H9 (cell line): ENCODE measurements around the gene LPP. TPM values are rescaled to one million over a fixed set of nuclear protein-coding genes. Genes with fewer than 3 reads are reported as not detected.

Experiments
- DNase-seq: peaks from one replicate; pipeline ENCODE4 v3.0.0-alpha.2; 2017
- H2AFZ ChIP-seq: one replicate; pipeline ENCODE4 v1.6.1; 2013; ENCODE audit warnings: mild to moderate bottlenecking, low read length, control low read depth, moderate library complexity
- H2AK5ac ChIP-seq: 2 replicates; pipeline ENCODE4 v1.6.1; 2013; ENCODE audit warnings: low read length, control low read depth, mixed read lengths; ENCODE audit not compliant: insufficient read length
- H2BK120ac ChIP-seq: one replicate; pipeline ENCODE4 v1.6.1; 2013; ENCODE audit warnings: low read depth, mild to moderate bottlenecking, low read length, control low read depth, inconsistent platforms; ENCODE audit not compliant: poor library complexity, severe bottlenecking
- H2BK12ac ChIP-seq: 2 replicates; pipeline ENCODE4 v1.6.1; 2013; ENCODE audit warnings: low read length, control low read depth, mixed read lengths, low read depth; ENCODE audit not compliant: insufficient read length
- H2BK15ac ChIP-seq: 2 replicates; pipeline ENCODE4 v1.6.1; 2013; ENCODE audit warnings: low read depth, low read length, control low read depth
- H2BK20ac ChIP-seq: one replicate; pipeline ENCODE4 v1.6.1; 2013; ENCODE audit warnings: low read depth, mild to moderate bottlenecking, low read length, control low read depth, inconsistent platforms; ENCODE audit not compliant: poor library complexity, severe bottlenecking
- H2BK5ac ChIP-seq: 2 replicates; pipeline ENCODE4 v1.6.1; 2013; ENCODE audit warnings: low read length, control low read depth, mixed read lengths; ENCODE audit not compliant: insufficient read length
- H3K14ac ChIP-seq: 2 replicates; pipeline ENCODE4 v1.6.1; 2013; ENCODE audit warnings: low read length, control low read depth; ENCODE audit not compliant: insufficient read depth
- H3K18ac ChIP-seq: 2 replicates; pipeline ENCODE4 v1.6.1; 2013; ENCODE audit warnings: low read depth, mild to moderate bottlenecking, mixed read lengths, low read length, control low read depth; ENCODE audit not compliant: insufficient read length
- H3K23ac ChIP-seq: 2 replicates; pipeline ENCODE4 v1.6.1; 2013; ENCODE audit warnings: low read length, control low read depth, mixed read lengths, low read depth; ENCODE audit not compliant: insufficient read length
- H3K23me2 ChIP-seq: 2 replicates; pipeline ENCODE4 v1.6.1; 2013; ENCODE audit warnings: low read depth, mild to moderate bottlenecking, mixed read lengths, low read length, control low read depth; ENCODE audit not compliant: insufficient read length, poor library complexity, severe bottlenecking
- H3K27ac ChIP-seq: 2 replicates; pipeline ENCODE4 v1.5.1; 2013; ENCODE audit warnings: low read length, control low read depth, mixed read lengths, low read depth; ENCODE audit not compliant: insufficient read length
- H3K27me3 ChIP-seq: 2 replicates; pipeline ENCODE4 v1.6.1; 2013; ENCODE audit warnings: low read length, control low read depth, inconsistent platforms; ENCODE audit not compliant: insufficient read depth
- H3K4ac ChIP-seq: 2 replicates; pipeline ENCODE4 v1.6.1; 2013; ENCODE audit warnings: low read depth, mild to moderate bottlenecking, control low read depth, inconsistent platforms, low read length, moderate library complexity
- H3K4me1 ChIP-seq: 2 replicates; pipeline ENCODE4 v1.6.1; 2013; ENCODE audit warnings: low read length, control low read depth, inconsistent platforms; ENCODE audit not compliant: insufficient read depth
- H3K4me2 ChIP-seq: 2 replicates; pipeline ENCODE4 v1.6.1; 2013; ENCODE audit warnings: low read length, control low read depth, mixed read lengths; ENCODE audit not compliant: insufficient read length, insufficient read depth
- H3K56ac ChIP-seq: 2 replicates; pipeline ENCODE4 v1.6.1; 2013; ENCODE audit warnings: low read depth, mild to moderate bottlenecking, mixed read lengths, low read length, control low read depth; ENCODE audit not compliant: insufficient read length
- H3K79me1 ChIP-seq: 2 replicates; pipeline ENCODE4 v1.6.1; 2013; ENCODE audit warnings: low read depth, mild to moderate bottlenecking, moderate library complexity, low read length, control low read depth, inconsistent platforms; ENCODE audit not compliant: insufficient read depth, poor library complexity, severe bottlenecking
- H3K79me2 ChIP-seq: 2 replicates; pipeline ENCODE4 v1.6.1; 2013; ENCODE audit warnings: low read length, control low read depth, inconsistent platforms; ENCODE audit not compliant: insufficient read depth
- H3K9ac ChIP-seq: 2 replicates; pipeline ENCODE4 v1.6.1; 2013; ENCODE audit warnings: low read length, control low read depth, mixed read lengths; ENCODE audit not compliant: insufficient read length; ENCODE audit errors: extremely low read depth
- H3K9me3 ChIP-seq: one replicate; pipeline ENCODE4 v1.6.1; 2013; ENCODE audit warnings: low read depth, low read length, inconsistent platforms; ENCODE audit not compliant: control insufficient read depth
- H3T11ph ChIP-seq: one replicate; pipeline ENCODE4 v1.6.1; 2013; ENCODE audit warnings: mild to moderate bottlenecking, low read length, control low read depth, inconsistent platforms
- H4K20me1 ChIP-seq: one replicate; pipeline ENCODE4 v1.6.1; 2013; ENCODE audit not compliant: control insufficient read depth, insufficient read length, insufficient read depth
- H4K5ac ChIP-seq: 2 replicates; pipeline ENCODE4 v1.6.1; 2013; ENCODE audit warnings: low read depth, mild to moderate bottlenecking, mixed read lengths, low read length, control low read depth; ENCODE audit not compliant: insufficient read length
- H4K8ac ChIP-seq: replicated peaks from 2 replicates; pipeline ENCODE4 v1.6.1; 2013; ENCODE audit warnings: low read length, control low read depth, mixed read lengths, low read depth; ENCODE audit not compliant: insufficient read length
- H4K91ac ChIP-seq: 2 replicates; pipeline ENCODE4 v1.6.1; 2013; ENCODE audit warnings: low read depth, mild to moderate bottlenecking, moderate library complexity, mixed read lengths, low read length, control low read depth; ENCODE audit not compliant: insufficient read length
- H3K27ac Mint-ChIP-seq, 3 experiments: 2 replicates in 2 of 3; 3 replicates in 1 of 3; pipeline ENCODE4 v1.8.0; 2020 to 2021; ENCODE audit warnings: mixed read lengths in 3 of 3, mild to moderate bottlenecking in 1 of 3, moderate library complexity in 1 of 3
- H3K27me3 Mint-ChIP-seq: 2 replicates; pipeline ENCODE4 v1.8.0; 2021; ENCODE audit warnings: low read depth, mild to moderate bottlenecking, moderate library complexity, mixed read lengths
- H3K36me3 Mint-ChIP-seq, 3 experiments: 2 replicates in 2 of 3; 3 replicates in 1 of 3; pipeline ENCODE4 v1.8.0; 2020 to 2021; ENCODE audit warnings: low read depth in 3 of 3, mixed read lengths in 3 of 3; ENCODE audit not compliant: insufficient read depth in 1 of 3
- H3K4me1 Mint-ChIP-seq, 2 experiments: 2 replicates each; pipeline ENCODE4 v1.8.0; 2020; ENCODE audit warnings: mixed read lengths in 2 of 2
- H3K4me3 Mint-ChIP-seq, 2 experiments: 2 replicates in 1 of 2; 3 replicates in 1 of 2; pipeline ENCODE4 v1.8.0; 2020 to 2021; ENCODE audit warnings: mild to moderate bottlenecking in 2 of 2, mixed read lengths in 2 of 2, moderate library complexity in 1 of 2
- H3K9me3 Mint-ChIP-seq, 2 experiments: 2 replicates in 1 of 2; 3 replicates in 1 of 2; pipeline ENCODE4 v1.8.0; 2020; ENCODE audit warnings: mild to moderate bottlenecking in 2 of 2, mixed read lengths in 2 of 2, moderate library complexity in 1 of 2
- whole genome bisulfite sequencing: extraction: QIAGEN DNeasy Blood & Tissue Kit; methylation state at CpG from one replicate; pipeline ENCODE4 v1.1.7; 2013; ENCODE audit warnings: missing lambda C conversion rate, low lambda C conversion rate, mixed read lengths; ENCODE audit not compliant: insufficient read length; ENCODE audit errors: extremely low coverage; 5-methylcytosine and 5-hydroxymethylcytosine counted together
- total RNA-seq: library from RNA; stranded (reverse); gene quantifications from 2 replicates; pipeline ENCODE4 v1.2.1, GENCODE V29; 2021
- TF ChIP-seq, protein P1 (sequence below): fragments of 200-600 bp; sonication (generic); conservative IDR thresholded peaks from 3 replicates; pipeline ENCODE4 v1.8.0; 2021; ENCODE audit warnings: antibody characterized with exemption, mild to moderate bottlenecking

LPP gene
- total RNA-seq, 1 experiment from 2014 or later, result 64.6 TPM

DNA sequence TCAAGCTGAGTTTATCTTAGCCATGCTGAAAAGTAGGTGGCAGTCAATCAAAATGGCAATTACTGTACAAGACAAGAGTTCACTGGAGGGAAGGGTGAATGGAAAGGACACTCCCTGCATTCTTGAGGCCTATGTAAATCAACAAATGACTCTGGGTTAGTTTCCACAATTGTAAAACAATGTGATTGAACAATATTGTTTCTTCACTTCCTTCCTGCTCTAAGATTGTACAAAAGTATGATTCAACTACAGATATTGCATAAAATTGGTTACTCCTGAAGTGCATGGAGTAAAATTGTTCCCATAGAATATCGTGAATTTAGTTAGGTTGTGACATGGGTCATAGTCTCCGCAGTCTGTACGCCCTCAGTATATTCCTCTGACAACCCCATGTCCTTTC is 277.6 kb downstream of the LPP start:
- H2BK20ac ChIP-seq, result no peak overlapping the region
- no peak overlapping the region for H2BK15ac ChIP-seq
- Mint-ChIP-seq H3K4me1 (peaks cover 5 to 7% of the 10 kb centered on the region in 2 experiments), H3K27ac (no peak overlapping the region), H3K9me3 (peaks cover 3 to 9% of the 10 kb centered on the region in 2 experiments; a peak in 2 of 5 replicates), H3K4me3 (no peak overlapping the region), H3K36me3 (peaks cover 0 to 10% (median 0%) of the 10 kb centered on the region in 3 experiments; a peak in 1 of 7 replicates), H3K27me3 (no peaks in the 10 kb centered on the region)
- no peak overlapping the region for H3K56ac ChIP-seq
- no peak overlapping the region for H3K9ac ChIP-seq
- H3K27ac ChIP-seq, result no peak overlapping the region
- no peak overlapping the region for H3T11ph ChIP-seq
- no peaks in the 10 kb centered on the region for H3K79me2 ChIP-seq
- no peaks in the 10 kb centered on the region for H3K79me1 ChIP-seq
- no peak overlapping the region for H3K18ac ChIP-seq
- no peak overlapping the region for H3K4ac ChIP-seq
- H3K4me2 ChIP-seq, result no peak overlapping the region
- H2BK120ac ChIP-seq, result no peak overlapping the region
- H3K4me1 ChIP-seq, result no peaks in the 10 kb centered on the region; the same call in 1 of the 2 replicates
- no peak for DNase-seq
- no CpG with 5 or more reads among the region's 3 CpGs for WGBS
- no peaks in the 10 kb centered on the region for H3K27me3 ChIP-seq
- no peak overlapping the region for H3K14ac ChIP-seq
- H2AFZ ChIP-seq, result no peak overlapping the region
- no peak overlapping the region for H2BK12ac ChIP-seq
- no peak overlapping the region for H4K91ac ChIP-seq
- H3K9me3 ChIP-seq, result no peaks in the 10 kb centered on the region
- H3K23me2 ChIP-seq, result no peaks in the 10 kb centered on the region
- no peak overlapping the region for H3K23ac ChIP-seq
- H4K5ac ChIP-seq, result no peak overlapping the region
- no peaks in the 10 kb centered on the region for H4K20me1 ChIP-seq
- no peak overlapping the region for H2AK5ac ChIP-seq
- no peak overlapping the region for H2BK5ac ChIP-seq
- no peak overlapping the region for H4K8ac ChIP-seq
- TF ChIP-seq, protein P1, sequence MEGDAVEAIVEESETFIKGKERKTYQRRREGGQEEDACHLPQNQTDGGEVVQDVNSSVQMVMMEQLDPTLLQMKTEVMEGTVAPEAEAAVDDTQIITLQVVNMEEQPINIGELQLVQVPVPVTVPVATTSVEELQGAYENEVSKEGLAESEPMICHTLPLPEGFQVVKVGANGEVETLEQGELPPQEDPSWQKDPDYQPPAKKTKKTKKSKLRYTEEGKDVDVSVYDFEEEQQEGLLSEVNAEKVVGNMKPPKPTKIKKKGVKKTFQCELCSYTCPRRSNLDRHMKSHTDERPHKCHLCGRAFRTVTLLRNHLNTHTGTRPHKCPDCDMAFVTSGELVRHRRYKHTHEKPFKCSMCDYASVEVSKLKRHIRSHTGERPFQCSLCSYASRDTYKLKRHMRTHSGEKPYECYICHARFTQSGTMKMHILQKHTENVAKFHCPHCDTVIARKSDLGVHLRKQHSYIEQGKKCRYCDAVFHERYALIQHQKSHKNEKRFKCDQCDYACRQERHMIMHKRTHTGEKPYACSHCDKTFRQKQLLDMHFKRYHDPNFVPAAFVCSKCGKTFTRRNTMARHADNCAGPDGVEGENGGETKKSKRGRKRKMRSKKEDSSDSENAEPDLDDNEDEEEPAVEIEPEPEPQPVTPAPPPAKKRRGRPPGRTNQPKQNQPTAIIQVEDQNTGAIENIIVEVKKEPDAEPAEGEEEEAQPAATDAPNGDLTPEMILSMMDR, result no peak
